WTC11 (cell line): ENCODE results near the gene NRAP.

Source experiments
- AFF4 ChIP-seq: sonication (generic); formaldehyde crosslinking; IDR thresholded peaks from 2 replicates; pipeline ENCODE4 v1.8.1; 2023; ENCODE audit warnings: mild to moderate bottlenecking, missing genetic modification reagents, borderline replicate concordance
- CREB1 ChIP-seq: sonication (generic); formaldehyde crosslinking; IDR thresholded peaks from 2 replicates; pipeline ENCODE4 v1.8.0; 2023; ENCODE audit warnings: mild to moderate bottlenecking, missing genetic modification reagents
- CREM ChIP-seq: sonication (generic); formaldehyde crosslinking; IDR thresholded peaks from 2 replicates; pipeline ENCODE4 v1.8.1; 2022; ENCODE audit warnings: mild to moderate bottlenecking, missing genetic modification reagents, moderate library complexity
- CTCF ChIP-seq: fragments of 200-600 bp; IDR thresholded peaks from 2 replicates; pipeline ENCODE4 v1.8.0; 2022; ENCODE audit warnings: antibody characterized with exemption
- ESRRA ChIP-seq: sonication (generic); formaldehyde crosslinking; IDR thresholded peaks from 2 replicates; pipeline ENCODE4 v1.8.1; 2022; ENCODE audit warnings: mild to moderate bottlenecking, missing genetic modification reagents, borderline replicate concordance
- FOXJ3 ChIP-seq: sonication (generic); formaldehyde crosslinking; IDR thresholded peaks from 2 replicates; pipeline ENCODE4 v1.9.0; 2021; ENCODE audit warnings: missing genetic modification reagents, mild to moderate bottlenecking, borderline replicate concordance
- GABPB1 ChIP-seq: sonication (generic); formaldehyde crosslinking; IDR thresholded peaks from 2 replicates; pipeline ENCODE4 v1.8.1; 2023; ENCODE audit warnings: mild to moderate bottlenecking, missing genetic modification reagents
- JUN ChIP-seq: sonication (generic); formaldehyde crosslinking; IDR thresholded peaks from 2 replicates; pipeline ENCODE4 v1.8.0; 2023; ENCODE audit warnings: mild to moderate bottlenecking, missing genetic modification reagents
- NFYB ChIP-seq: sonication (generic); formaldehyde crosslinking; conservative IDR thresholded peaks from 2 replicates; pipeline ENCODE4 v1.8.0; 2022; ENCODE audit warnings: low read depth, missing genetic modification reagents
- PREB ChIP-seq: sonication (generic); formaldehyde crosslinking; IDR thresholded peaks from 2 replicates; pipeline ENCODE4 v1.8.1; 2022; ENCODE audit warnings: mild to moderate bottlenecking, missing genetic modification reagents, moderate library complexity, borderline replicate concordance
- SMAD4 ChIP-seq: sonication (generic); formaldehyde crosslinking; IDR thresholded peaks from 2 replicates; pipeline ENCODE4 v1.8.0; 2022; ENCODE audit warnings: mild to moderate bottlenecking, missing genetic modification reagents
- SP1 ChIP-seq: sonication (generic); formaldehyde crosslinking; conservative IDR thresholded peaks from 2 replicates; pipeline ENCODE4 v1.8.1; 2022; ENCODE audit warnings: missing genetic modification reagents
- USF2 ChIP-seq: sonication (generic); formaldehyde crosslinking; IDR thresholded peaks from 2 replicates; pipeline ENCODE4 v1.8.1; 2023; ENCODE audit warnings: mild to moderate bottlenecking, missing genetic modification reagents, moderate library complexity

GRCh38 chr10:113689574-113689973 lies 25.7 kb upstream of the NRAP start:
- TF ChIP-seq PREB (CRISPR knock-in tag) (no peak), CTCF (no peak), AFF4 (CRISPR knock-in tag) (no peak), NFYB (CRISPR knock-in tag) (no peak), JUN (CRISPR knock-in tag) (no peak), SMAD4 (CRISPR knock-in tag) (no peak), USF2 (CRISPR knock-in tag) (no peak), FOXJ3 (CRISPR knock-in tag) (no peak), CREM (no peak), SP1 (CRISPR knock-in tag) (no peak), ESRRA (CRISPR knock-in tag) (no peak), GABPB1 (CRISPR knock-in tag) (no peak), CREB1 (CRISPR knock-in tag) (no peak)
